GM21390 (cell line): Measurements from ENCODE around the gene ZNF79.
A peak's percentile ranks its signal among the peaks of the same experiment; 100 is the strongest.
"Not testable (repeated sequence)": the region's sequence is repeated elsewhere in the genome, so short reads cannot be mapped to it uniquely, and the experiment has no call there.

ENCODE experiments used
- ATAC-seq: cut with Tn5 transposase; IDR thresholded peaks from one replicate; pipeline ENCODE4 v1.9.1; 2021; ENCODE audit not compliant: unreplicated experiment

ZNF79 gene

DNA sequence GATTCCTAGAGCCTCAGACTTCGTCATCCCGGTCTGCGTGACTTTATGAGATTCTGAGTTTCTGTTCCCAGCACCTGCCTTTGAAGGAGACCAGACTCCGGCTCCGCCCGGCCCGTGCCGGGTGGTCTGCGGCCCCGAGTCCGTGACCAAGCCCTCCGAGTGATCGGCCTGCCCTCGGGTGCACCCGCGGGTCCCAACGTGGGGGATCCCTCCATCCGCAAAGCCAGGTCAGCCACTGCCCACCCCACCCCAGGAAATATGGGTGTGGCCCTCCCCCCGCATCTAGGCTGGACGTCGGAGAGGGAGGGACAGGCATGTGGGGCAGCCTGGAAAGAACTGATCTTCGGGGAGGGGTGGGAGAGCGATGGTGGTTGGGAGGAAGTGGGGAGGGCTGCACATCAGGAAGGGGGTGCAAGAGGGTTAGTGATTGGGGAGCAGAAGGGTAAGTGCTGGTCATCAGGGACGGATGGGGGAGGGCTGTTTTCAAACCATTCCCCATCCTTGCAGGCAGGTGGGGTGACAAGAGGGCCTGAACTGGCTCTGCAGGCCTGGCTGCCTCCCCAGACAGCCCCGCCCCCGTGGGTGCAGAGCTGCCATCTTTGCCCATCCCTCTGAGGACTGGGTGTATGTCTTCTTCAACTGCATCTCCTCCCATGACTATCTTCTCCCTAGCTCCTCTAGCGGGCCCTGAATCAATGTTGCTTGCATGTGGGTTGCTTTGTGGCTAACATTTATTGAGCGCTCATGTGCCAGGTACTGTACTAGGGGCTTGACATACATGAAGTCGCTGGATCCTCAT, 27.9 kb downstream of the ZNF79 start:
- peak; percentile 7 for ATAC-seq

DNA sequence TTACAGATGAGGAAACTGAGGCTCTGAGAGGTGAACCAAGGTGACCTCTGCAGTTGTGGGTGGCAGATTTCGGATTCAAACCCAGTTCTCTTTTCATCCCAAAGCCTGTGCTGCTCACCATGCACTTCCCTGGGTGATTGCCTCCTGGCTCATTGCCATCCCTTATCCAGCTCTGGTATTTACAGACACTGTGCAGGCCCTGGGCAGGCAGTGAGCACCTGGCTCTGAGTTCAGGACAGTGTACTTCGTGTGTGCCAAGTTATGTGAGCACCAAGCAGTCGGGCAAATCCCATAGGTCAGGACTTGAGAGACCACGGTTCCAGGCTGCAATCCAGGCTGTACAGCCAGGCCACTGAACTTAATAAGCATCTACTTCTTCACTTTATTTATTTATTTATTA, 28.5 kb downstream of the ZNF79 start:
- ATAC-seq = no peak

DNA sequence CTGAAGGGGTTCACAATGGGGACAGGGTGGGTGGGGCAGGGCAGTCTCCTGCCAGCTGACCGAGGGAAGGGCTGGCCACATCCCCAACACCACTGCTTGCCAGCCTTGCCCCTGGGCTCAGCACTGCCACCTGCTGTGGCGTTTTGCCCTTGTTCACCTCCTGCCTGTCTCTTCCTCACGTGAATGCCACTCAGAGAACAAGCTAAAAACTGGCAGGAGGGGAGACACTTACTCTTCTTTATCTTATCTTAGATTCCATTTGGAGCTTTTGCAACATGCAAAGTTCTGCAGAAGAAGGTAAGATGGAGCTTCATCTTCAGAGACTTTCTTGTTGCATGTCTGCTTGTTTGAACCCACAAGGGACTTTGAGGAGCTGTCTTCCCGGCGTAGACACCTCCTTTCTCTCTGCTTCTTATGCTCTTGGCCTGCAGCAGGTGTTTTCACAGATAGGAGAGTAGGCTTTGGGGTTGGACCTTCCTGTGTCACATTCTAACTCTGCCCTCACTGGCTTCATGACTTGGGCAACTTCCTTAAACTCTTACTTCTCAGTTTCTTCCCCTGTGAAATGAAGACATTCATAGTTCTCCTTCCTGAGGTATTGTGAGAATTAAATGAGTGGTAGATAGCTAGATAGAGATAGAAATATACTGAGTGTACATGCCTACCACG, 31.3 kb downstream of the ZNF79 start:
- ATAC-seq = no peak

DNA sequence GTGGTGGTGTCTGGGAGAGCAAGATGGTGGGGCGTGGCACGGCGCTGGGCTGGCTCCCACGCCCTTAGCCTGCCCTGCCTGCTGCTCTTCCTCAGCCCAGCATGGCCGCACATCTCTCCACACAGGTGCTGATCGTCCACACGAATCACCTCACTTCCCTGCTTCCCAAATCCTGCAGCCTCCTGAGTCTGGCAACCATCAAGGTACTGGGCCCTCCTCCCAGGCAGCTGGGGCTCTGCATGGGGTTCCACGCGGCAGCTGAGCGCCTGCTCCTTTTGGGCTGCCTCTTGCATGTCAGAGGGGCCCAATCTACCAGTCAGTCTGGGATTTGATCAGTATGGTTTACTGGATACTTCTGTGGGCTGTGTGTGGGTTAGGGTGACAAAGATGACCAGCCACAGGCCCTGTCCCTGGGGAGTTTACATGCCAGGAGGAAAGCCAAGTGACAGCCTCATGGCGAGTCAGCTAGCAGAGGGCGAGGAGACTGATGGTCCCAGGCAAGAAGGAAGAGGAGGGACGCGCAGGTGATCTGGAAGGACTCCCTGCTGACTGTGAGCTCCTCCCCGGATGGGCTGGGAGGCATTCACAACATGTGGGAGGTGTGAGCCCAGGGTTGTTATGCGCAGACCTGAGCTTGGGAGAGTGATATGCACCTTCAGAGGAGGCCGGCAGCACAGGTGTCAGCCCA, 33.2 kb downstream of the ZNF79 start:
- ATAC-seq = no peak

DNA sequence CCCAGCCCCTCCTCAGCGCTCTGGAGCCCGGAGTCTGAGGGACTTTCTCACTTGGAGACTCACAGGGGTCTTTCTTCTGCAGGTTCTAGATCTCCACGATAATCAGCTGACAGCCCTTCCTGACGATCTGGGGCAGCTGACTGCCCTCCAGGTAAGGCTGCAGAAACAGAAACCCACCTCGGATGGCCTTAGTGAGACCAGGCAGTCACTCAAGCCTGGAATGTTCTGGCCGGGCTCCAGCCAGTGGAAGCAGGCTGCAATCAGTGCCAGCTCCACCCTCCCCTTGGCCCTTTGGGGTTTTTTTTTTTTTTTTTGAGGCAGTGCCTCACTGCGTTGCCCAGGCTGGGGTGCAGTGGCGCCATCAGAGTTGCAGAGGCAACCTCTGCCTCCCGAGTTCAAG, 34.7 kb downstream of the ZNF79 start:
- ATAC-seq = no peak

DNA sequence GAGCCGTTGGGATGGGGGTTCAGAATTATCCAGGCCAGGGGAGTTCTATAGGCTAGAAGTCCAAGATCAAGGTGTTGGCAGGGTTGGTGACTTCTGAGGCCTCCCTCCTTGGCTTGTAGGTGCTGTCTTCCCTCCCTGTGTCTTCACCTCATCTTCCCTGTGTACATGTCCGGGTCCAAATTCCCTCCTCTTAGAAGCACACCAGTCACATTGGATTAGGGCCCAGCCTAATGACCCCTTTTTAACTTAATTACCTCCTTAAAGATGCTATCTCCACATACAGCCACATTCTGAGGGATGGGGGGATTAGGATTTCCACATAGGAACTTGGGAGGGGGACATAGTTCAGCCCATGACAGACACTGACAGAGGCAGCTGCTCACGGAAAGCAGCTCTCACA, 39.2 kb downstream of the ZNF79 start:
- no peak for ATAC-seq

DNA sequence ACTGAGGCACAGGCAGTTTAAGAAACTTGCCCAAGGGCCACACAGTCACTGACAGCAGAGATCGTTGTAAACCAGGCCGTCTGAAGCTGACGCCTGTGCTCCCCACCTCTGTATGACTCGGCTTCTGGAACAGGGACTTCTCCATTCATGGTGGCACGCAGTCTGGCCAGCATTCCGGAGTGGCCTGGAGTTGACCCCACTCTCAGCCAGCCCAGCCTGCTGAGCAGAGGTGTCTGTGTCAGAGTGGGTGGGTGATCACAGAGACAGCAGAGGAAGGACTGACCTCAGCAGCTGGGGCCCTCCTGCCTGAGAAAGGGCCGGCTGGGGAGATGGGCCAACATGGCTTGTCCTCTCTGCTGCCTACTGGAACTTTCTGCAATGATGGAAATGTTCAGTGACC, 39.7 kb downstream of the ZNF79 start:
- no peak for ATAC-seq

DNA sequence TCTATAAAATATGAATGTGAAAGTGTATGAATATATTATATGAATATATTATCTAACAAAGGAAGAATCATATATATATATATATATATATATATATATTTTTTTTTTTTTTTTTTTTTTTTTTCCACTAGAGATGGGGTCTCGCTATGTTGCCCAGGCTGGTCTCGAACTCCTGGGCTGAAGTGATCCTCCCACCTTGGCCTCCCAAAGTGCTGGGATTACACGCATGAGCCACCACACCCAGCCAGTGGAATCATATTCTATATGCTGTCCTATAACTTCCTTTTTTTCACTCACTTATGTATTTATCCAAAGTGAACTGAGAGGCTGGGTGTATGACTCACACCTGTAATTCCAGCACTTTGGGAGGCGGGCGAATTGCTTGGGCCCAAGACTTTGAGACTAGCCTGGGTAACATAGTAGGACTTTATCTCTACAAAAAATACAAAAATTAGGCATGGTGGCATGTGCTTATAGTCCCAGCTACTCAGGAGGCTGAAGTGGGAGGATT, 42.3 kb downstream of the ZNF79 start:
- not testable (repeated sequence) for ATAC-seq

DNA sequence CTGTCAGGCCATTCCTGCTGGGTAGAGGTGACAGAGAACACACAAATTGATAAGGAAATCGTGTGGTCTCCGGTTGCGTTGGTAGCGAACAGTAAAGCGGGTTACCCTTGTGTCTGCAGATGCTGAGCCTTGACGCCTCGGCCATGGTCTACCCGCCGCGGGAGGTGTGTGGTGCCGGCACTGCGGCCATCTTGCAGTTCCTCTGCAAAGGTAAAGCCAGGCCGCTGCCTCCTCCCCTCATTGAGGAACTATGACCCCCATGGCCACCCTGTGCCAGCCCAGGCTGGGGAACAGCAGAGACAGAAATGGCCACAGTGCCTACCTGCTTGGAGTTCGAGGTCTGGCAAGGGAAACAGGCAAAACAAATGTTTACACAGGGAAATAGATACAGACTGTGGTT, 43.4 kb downstream of the ZNF79 start:
- ATAC-seq = no peak

DNA sequence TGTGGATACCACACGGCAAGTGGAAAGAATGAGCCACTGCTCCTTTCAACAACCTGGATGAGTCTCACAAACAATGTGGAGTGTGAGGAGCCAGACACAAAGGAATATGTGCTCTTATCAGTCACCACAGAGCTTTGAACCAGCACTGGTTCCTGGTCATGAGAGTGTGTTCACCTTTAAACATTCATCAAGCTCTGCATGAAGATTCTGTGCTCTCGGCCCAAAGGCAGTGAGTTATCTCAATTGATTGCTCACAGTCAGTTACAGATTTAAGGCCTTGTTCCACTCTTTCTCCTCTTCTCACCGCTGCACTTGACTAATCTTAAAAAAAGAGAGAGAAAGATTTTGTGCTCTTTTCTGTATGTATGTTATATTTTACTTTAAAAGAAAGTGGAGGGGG, 46.5 kb downstream of the ZNF79 start:
- ATAC-seq = no peak

DNA sequence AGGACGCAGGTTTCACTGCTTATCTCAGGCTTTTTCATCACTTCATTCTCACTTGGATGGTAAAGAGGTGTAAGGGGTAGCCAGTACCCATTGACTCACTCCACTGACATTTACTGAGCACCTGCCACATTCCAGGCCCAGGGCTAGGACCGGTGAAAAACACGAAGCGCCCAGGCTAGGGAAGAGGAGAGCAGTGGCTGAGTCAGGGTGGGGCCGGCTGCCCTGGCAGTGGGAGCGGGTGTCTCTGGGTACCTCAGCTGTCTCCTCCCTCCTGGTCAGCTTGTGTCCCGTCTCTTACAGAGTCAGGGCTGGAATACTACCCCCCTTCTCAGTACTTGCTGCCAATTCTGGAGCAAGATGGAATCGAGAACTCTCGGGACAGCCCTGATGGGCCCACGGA, 49.3 kb downstream of the ZNF79 start:
- no peak for ATAC-seq

DNA sequence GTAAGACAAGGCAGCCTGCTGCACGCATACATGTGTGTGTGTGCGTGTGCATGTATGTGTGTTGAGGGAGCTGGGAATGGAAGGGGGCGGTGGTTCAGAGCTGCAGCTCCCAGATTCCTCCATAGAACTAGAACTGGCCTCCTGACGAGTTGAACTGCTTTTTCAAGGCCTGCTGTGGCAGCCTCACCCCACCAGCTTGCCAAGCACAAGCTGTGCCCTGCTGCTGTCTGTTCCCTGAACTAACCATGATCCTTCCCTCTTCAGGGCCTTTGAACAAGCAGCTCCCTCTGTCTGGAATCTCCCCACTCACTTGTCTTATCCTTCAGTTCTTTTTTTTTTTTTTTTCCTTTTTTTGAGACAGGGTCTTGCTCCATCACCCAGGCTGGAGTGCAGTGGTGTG, 49.8 kb downstream of the ZNF79 start:
- no peak for ATAC-seq

DNA sequence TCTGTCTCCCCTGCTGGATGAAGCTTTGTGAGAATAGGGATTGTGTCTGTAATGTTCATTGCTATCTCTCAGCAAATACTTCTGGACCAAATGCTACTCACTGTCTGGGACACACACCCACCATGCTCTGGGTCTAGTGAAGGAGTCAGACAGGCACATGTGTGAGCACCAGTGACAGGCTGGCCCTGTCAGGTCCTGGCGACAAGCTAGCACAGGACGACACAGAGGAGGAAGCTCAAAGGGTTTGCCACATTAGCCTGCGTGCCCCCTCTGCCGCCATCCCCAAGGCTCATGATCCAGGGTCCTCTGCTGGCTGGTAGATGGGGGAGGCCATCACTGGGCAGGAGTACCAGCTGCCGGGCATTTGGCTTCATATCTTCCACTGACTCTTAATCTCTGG, 50.4 kb downstream of the ZNF79 start:
- no peak for ATAC-seq

DNA sequence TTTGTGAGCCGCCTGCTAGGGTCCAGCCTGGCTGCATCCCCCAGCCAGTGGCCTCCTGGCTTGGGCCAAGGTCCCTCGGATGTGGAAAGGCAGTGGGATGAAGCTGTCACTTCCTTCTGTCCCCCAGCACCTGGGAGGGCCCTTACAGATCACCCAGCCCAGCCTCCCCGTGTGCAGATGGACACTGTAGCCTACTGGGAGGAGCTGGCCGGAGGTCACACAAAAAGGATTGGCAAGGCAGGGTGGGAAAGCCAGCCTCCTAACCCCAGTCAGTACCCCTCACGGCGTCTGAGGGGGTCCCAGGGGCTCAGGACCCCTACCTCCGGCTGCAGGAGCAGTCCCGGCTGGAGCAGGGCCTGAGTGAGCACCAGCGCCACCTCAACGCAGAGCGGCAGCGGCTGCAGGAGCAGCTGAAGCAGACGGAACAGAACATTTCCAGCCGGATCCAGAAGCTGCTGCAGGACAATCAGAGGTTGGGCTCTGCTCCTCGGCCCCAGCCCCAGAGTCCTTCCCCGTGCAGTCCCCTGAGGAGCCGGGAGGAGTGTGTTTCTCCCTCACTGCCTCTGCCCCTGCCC, 55.4 kb downstream of the ZNF79 start:
- ATAC-seq = no peak

DNA sequence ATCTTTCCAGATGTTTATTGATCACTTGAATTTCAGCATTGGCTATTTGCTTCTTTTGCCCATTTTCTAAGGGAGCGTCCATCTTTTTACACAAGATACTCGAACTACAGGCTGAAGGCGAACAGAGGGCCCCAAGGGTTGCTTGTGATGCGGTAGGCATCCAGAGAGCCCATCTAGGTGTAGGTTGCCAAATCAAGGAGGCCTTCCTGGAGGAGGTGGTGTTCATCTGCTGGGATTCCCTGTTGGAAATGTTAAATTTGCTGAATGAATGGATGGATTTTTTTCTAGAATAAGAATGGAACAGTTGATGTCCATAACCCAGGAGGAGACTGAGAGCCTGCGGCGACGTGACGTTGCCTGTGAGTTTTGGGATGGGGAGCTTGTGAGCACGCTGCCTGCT, 58.5 kb downstream of the ZNF79 start:
- no peak for ATAC-seq

DNA sequence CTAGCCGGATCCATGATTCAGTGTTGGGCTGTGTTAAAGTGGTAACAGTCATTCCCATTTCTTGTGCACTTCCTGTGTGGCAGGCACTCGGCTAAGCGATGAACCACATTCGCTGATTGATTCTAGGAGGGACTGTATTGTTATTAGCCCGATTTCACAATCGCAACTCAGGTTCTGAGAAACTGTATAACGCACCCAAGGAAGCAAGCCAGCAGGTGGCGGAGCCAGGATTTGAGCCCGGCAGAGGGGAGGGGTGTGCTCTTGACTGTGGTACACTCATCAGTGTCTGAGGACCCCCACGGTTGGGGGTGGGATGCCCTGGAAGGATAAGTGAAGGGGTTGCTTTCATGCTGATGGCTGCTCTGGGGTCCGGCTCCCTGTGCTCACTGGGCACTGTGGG, 61.8 kb downstream of the ZNF79 start:
- no peak for ATAC-seq

DNA sequence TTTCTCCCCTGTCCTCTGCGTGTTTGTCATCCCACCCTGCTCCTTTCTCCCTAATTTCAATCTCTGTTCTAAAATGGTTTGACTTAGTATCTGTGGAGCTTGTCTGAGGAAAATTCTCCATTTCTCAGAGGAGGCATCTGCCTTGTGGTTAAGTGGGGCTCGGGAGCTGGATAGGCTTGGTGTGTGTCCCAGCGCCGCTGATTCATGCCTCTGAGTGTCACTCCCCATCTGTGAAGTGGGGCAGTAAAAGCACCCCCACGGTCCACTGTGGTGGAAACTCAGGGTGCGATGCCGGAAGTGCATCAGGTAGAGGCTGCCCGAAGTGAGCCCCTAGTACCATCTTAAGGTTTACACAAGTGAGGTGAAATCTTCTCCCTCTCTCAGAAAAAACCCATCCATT, 64.8 kb downstream of the ZNF79 start:
- ATAC-seq = no peak

DNA sequence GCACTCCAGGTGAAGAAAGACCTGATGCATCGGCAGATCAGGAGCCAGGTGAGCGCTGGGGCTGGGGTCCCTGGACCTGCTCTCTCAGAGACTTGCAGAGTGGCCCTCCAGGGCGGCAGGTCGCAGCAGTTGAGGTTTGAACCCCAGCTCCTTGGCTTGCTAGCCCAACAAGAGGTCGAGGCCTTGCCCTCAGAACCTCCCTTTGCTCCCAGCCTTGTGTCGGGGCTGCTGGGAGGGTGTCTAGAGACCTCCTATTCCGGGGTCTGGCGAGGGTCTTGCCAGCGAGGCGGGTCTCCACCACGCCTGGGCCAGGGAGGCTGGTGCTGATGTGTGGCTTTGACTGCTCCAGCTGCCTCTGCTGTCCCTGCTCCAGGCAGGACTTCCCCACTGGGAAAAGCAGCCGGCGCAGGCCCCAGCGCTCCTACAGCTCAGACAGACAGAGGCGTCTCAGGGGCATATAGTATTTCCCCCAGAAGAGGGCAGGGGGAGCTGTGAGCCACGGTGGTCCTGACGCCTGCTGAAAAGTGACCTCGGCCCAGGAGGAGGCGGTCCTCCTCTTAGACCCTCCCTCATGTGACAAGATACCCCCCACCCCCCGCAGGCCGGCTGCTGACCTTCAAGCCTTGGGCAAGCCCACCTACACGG, 65.4 kb downstream of the ZNF79 start:
- no peak for ATAC-seq

DNA sequence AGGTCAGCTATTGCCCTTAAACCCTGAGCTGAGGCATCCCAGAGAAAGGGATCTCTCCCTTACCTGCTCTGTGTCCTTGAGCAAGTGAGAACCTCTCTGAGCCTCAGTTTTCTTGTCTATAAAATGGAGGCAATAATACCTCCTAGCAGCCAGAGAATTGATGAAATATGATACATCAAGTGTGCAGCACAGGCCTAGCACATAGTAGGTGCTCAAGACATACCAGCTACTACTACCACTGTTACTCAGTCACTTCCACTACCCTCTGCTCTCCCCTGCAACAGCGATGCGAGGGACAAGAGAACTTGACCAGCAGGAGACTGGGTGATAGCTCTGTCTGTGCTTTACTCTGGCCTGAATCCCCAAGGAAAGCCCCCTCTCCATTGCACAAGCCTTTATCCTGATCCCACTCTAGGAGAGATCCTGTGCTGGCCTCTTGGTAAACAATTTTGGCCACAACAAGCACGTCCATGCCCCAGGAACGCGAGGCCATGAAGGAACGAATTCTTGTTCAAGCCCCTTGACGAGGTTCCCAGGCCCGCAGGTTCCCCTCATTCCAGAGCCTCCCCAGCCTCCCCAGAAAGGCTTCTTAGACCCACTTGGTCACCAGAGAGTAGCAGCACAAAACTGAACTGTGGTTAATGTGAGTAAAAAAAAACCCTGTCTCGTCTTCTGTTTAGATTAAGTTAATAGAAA, 66.5 kb downstream of the ZNF79 start:
- ATAC-seq = no peak

DNA sequence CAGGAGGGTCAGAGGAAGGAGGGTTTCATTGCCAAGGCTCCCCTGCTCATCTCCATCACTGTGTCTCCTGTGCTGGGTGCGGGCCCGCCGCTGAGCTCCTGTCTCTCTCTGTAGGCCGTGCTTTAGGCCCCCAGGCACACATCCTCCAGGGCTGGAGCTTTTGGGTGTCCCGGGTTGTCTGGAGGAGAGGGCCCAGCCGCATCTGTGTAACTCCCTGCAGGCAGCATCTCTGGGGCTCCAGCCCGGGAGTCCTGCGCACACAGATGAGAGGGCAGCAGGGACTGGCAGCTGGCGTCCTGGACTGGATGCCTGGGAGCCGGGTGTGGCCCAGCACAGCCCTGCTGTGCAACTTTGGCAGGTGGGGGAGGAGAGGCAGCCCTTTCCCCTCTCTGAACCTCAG, 67.3 kb downstream of the ZNF79 start:
- no peak for ATAC-seq

DNA sequence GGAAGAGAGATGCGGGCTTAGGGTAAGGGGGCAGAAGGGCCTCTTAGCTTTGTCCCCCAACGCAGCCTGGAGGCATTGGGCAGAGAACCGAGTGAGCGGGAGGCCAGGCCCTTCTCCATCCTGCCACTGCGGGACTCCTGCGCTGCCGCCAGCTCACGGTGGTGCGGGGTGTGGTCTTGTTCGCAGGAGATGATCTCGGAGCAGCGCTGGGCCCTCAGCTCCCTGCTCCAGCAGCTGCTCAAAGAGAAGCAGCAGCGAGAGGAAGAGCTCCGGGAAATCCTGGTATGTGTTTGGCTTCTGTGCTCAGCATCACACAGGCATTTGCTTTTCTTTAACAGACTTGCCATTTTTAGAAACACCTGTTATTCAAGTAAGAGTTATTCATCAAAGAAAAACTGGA, 68.4 kb downstream of the ZNF79 start:
- no peak for ATAC-seq
